HUES48 (cell line): ENCODE measurements around the gene DDX11.
"Not testable (repeated sequence)": the region's sequence is repeated elsewhere in the genome, so short reads cannot be mapped to it uniquely, and the experiment has no call there.

Experiments
- H3K27ac ChIP-seq: one replicate; pipeline ENCODE4 v1.7.0; 2013; ENCODE audit warnings: low read depth, low read length, inconsistent platforms
- H3K27me3 ChIP-seq: 2 replicates; pipeline ENCODE4 v1.6.1; 2013; ENCODE audit warnings: mild to moderate bottlenecking, low read length; ENCODE audit not compliant: control insufficient read depth, insufficient read depth
- H3K36me3 ChIP-seq: 2 replicates; pipeline ENCODE4 v1.6.1; 2013; ENCODE audit warnings: low read length; ENCODE audit not compliant: control insufficient read depth, insufficient read depth
- H3K4me1 ChIP-seq: 2 replicates; pipeline ENCODE4 v1.6.1; 2013; ENCODE audit warnings: mild to moderate bottlenecking, low read length; ENCODE audit not compliant: control insufficient read depth, insufficient read depth
- H3K4me3 ChIP-seq: 2 replicates; pipeline ENCODE4 v1.5.1; 2013; ENCODE audit warnings: mild to moderate bottlenecking, low read depth, low read length
- H3K9ac ChIP-seq: 2 replicates; pipeline ENCODE4 v1.6.1; 2013; ENCODE audit warnings: mild to moderate bottlenecking, low read depth, low read length, moderate library complexity
- H3K9me3 ChIP-seq: 2 replicates; pipeline ENCODE4 v1.6.1; 2013; ENCODE audit warnings: low read length; ENCODE audit not compliant: control insufficient read depth, insufficient read depth

Gene DDX11

DNA sequence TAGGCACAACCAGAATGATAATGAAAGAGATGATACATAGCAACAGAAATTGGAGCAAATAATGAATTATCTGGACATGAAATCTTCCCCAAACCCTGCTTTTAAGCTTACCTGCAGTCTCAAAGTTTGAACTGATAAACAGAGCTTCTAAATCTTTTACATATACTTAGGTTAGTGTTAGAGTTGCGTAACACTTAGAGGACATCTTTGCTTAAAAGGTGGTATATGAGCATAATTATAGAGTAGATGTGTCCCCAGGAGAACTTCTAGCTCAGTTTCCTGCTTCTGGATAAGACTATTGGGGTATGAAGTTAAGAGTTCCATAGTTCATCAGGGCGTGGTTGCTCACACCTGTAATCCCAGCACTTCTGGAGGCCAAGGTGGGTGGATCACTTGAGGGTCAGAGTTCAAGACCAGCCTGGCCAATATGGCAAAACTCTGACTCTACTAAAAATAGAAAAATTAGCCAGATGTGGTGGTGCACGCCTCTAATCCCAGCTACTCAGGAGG, 41.5 kb downstream of the DDX11 start:
- H3K9ac ChIP-seq = not testable (repeated sequence)

GRCh38 chr12:31116846-31117202, 43.2 kb downstream of the DDX11 start:
- Histone ChIP-seq H3K4me3 (peak overlapping the region; percentile 61), H3K27me3 (peaks cover 44% of the 10 kb centered on the region)
- H3K36me3 ChIP-seq, H3K9ac ChIP-seq, H3K4me1 ChIP-seq, H3K27ac ChIP-seq, H3K9me3 ChIP-seq: not testable (repeated sequence)

More for the DNA sequence above, 41.5 kb downstream of the DDX11 start:
- H3K36me3 ChIP-seq, H3K9me3 ChIP-seq, H3K27ac ChIP-seq, H3K4me1 ChIP-seq, H3K4me3 ChIP-seq: not testable (repeated sequence)
- peaks cover 34% of the 10 kb centered on the region for H3K27me3 ChIP-seq

GRCh38 chr12:31117203-31118011, 43.7 kb downstream of the DDX11 start:
- Histone ChIP-seq H3K27me3 (peaks cover 44% of the 10 kb centered on the region), H3K27ac (no peak overlapping the region), H3K36me3 (no peaks in the 10 kb centered on the region), H3K4me3 (peak overlapping the region; percentile 61), H3K4me1 (no peaks in the 10 kb centered on the region), H3K9me3 (no peaks in the 10 kb centered on the region), H3K9ac (no peak overlapping the region)

DNA sequence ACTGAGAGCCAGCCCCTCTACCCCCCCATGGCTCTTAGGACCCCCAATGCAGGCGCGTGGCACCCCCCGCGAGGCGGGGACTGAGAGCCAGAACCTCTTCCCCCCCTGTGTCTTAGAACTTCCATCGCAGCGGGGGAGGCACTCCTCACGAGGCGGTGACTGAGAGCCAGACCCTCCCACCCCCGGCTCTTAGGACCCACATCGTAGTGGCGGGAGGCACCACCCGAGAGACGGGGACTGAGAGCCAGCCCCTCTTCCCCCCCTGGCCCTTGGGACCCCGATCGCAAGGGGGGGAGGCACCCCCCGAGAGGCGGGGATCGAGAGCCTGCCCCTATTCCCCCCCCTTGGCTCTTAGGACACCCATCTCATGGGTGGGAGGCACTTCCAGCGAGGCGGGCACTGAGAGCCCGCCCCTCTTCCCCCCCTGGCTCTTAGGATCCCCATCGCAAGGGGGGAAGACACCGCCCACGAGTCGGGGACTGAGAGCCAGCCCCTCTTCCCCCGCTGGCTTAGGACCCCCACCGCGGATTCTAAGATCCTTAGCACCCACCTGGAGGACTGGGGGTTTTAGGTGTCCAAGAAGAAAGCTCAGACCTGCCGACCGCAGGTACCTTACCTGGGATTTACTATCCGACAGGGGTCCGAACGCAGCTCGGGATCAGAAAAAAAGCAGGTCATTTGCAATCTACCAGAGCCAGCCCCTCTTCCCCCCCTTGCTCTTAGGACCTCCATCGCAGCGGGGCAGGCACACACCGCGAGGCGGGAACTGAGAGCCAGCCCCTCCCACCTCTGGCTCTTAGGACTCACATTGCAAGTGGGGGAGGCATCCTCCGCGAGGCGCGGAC, 44.9 kb downstream of the DDX11 start:
- Histone ChIP-seq H3K4me3 (peak overlapping the region; percentile 61), H3K36me3 (no peaks in the 10 kb centered on the region), H3K4me1 (no peaks in the 10 kb centered on the region), H3K27ac (no peak overlapping the region), H3K9ac (no peak overlapping the region), H3K9me3 (no peaks in the 10 kb centered on the region), H3K27me3 (peaks cover 44% of the 10 kb centered on the region)

DNA sequence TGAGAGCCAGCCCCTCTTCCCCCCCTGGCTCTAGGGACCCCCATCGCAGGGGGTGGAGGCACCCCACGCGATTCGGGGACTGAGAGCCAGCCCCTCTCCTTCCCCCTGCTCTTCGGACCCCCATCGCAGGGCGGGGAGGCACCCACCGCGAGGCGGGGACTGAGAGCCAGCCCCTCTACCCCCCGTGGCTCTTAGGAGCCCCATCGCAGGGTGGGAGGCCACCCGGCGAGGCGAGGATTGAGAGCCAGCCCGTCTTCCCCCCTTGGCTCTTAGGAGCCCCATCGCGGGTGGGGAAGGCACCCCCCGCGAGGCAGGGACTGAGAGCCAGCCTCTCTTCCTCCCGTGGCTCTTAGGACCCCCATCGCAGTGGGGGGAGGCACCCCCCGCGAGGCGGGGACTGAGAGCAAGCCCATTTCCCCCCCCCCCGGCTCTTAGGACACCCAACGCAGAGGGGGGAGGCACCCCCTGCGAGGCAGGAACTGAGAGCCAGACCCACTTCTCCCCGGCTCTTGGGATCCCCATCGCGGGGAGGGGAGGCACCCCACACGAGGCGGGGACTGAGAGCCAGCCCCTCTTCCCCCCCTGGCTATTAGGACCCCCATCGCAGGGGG, 45.6 kb downstream of the DDX11 start:
- H3K9ac ChIP-seq = no peak overlapping the region
- peak overlapping the region; percentile 61 for H3K4me3 ChIP-seq
- H3K36me3 ChIP-seq = no peaks in the 10 kb centered on the region
- H3K9me3 ChIP-seq = no peaks in the 10 kb centered on the region
- H3K4me1 ChIP-seq = no peaks in the 10 kb centered on the region
- peaks cover 44% of the 10 kb centered on the region for H3K27me3 ChIP-seq
- H3K27ac ChIP-seq = no peak overlapping the region

DNA sequence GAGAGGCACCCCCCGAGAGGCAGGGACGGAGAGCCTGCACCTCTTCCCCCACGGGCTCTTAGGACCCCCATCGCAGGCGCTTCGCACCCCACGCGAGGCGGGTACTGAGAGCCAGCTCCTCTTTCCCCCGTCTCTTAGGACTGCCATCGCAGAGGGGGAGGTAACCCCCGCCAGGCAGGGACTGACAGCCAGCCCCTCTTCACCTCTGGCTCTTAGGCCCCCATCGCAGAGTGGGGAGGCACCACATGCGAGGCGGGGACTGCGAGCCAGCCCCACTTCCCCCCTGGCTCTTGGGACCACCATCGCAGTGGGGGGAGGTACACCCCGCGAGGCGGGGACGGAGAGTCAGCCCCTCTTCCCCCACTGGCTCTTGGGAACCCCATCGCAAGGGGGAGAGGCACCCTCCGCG, 46.1 kb downstream of the DDX11 start:
- Histone ChIP-seq H3K9me3 (no peaks in the 10 kb centered on the region), H3K27me3 (peaks cover 44% of the 10 kb centered on the region), H3K27ac (no peak overlapping the region), H3K9ac (no peak overlapping the region), H3K4me3 (no peak overlapping the region; the same call in 1 of the 2 replicates), H3K36me3 (no peaks in the 10 kb centered on the region), H3K4me1 (no peaks in the 10 kb centered on the region)

- no peaks in the 10 kb centered on the region for H3K9me3 ChIP-seq
- H3K4me1 ChIP-seq = no peaks in the 10 kb centered on the region
- no peaks in the 10 kb centered on the region for H3K36me3 ChIP-seq
- peak overlapping the region; percentile 28; the same call in 1 of the 2 replicates for H3K4me3 ChIP-seq
- H3K27me3 ChIP-seq = peaks cover 44% of the 10 kb centered on the region
- no peak overlapping the region for H3K9ac ChIP-seq
- no peak overlapping the region for H3K27ac ChIP-seq
Observed at GRCh38 chr12:31120392-31121008, 46.8 kb downstream of the DDX11 start.

DNA sequence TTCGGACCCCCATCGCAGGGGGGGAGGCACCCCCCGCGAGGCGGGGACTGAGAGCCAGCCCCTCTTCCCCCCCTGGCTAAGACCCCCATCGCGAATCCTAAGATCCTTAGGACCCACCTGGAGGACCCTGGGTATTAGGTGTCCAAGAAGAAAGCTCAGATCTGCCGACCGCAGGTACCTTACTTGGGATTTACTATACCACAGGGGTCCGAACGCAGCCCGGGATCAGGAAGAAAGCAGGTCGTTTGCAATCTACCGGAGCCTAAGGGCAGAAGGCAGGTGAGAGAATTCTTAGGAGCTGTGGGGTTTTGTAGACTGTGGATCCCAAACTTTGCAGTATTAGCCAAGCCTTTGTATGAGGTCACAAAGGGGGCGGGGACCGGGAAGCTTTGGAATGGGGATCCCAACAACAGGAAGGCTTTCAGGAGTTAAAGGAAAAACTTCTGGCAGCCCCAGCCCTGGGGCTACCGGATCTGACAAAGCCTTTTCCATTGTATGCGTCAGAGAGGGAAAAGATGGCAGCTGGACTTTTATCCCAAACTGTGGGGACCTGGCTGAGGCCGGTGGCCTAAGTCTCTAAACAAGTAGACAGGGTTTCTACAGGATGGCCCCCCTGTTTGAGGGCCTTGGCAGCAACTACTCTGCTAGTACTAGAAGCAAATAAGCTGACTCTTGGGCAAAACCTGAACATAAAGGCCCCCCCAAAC, 47.5 kb downstream of the DDX11 start:
- not testable (repeated sequence) for H3K27ac ChIP-seq, H3K36me3 ChIP-seq, H3K9ac ChIP-seq, H3K9me3 ChIP-seq, H3K4me1 ChIP-seq
- H3K27me3 ChIP-seq = peaks cover 44% of the 10 kb centered on the region
- peak overlapping the region; percentile 28; the same call in 1 of the 2 replicates for H3K4me3 ChIP-seq

- Histone ChIP-seq H3K9me3 (no peaks in the 10 kb centered on the region), H3K4me1 (no peaks in the 10 kb centered on the region), H3K27ac (no peak overlapping the region), H3K36me3 (no peaks in the 10 kb centered on the region), H3K9ac (no peak overlapping the region), H3K4me3 (no peak overlapping the region), H3K27me3 (peaks cover 36% of the 10 kb centered on the region)
Observed at GRCh38 chr12:31122481-31122880, 48.8 kb downstream of the DDX11 start.

GRCh38 chr12:31124158-31124557, 50.5 kb downstream of the DDX11 start:
- H3K9me3 ChIP-seq, H3K4me1 ChIP-seq, H3K36me3 ChIP-seq: not testable (repeated sequence)

More at GRCh38 chr12:31124158-31124557, 50.5 kb downstream of the DDX11 start:
- H3K9ac ChIP-seq, H3K4me3 ChIP-seq, H3K27ac ChIP-seq: not testable (repeated sequence)
- peaks cover 19% of the 10 kb centered on the region for H3K27me3 ChIP-seq
